ENCODE measurements around the gene CYP2U1. TPM values are rescaled to one million over a fixed set of nuclear protein-coding genes. Genes with fewer than 3 reads are reported as not detected.

CYP2U1 gene
- polyA plus RNA-seq, 3 donors: 0.77 to 1.7 (median 1.5) TPM

GRCh38 chr4:107916623-107917022 lies 14.7 kb upstream of the CYP2U1 start:
- Histone ChIP-seq H3K4me2 (replicated peaks; ENCODE audit: extremely low read depth, low read length, poor library complexity, severe bottlenecking) (no peak overlapping the region), H3K27ac (ENCODE audit: low read depth in 1 of 2, low read length in 2 of 2) (no peak overlapping the region), H3K9ac (ENCODE audit: insufficient read depth, low read length, poor library complexity, severe bottlenecking) (no peak overlapping the region), H3K9me3 (replicated peaks in 1 of 2; ENCODE audit: control insufficient read depth in 1 of 2, insufficient read depth in 1 of 2, low read length in 2 of 2) (peaks cover 12 to 22% of the 10 kb centered on the region in 2 donors), H3K79me2 (ENCODE audit: insufficient read depth, low read length) (no peaks in the 10 kb centered on the region), H3K27me3 (ENCODE audit: control insufficient read depth in 2 of 2, insufficient read depth in 2 of 2, low read length in 2 of 2) (no peaks in the 10 kb centered on the region), H2AFZ (ENCODE audit: insufficient read depth, low read depth, low read length, poor library complexity, severe bottlenecking) (no peak overlapping the region), H3K4me1 (ENCODE audit: control insufficient read depth in 1 of 2, insufficient read depth in 2 of 2, low read length in 2 of 2) (peaks cover 2 to 14% of the 10 kb centered on the region in 2 donors), H3K4me3 (replicated peaks in 1 of 3; ENCODE audit: low read depth in 2 of 3, low read length in 3 of 3) (no peak overlapping the region), H4K20me1 (ENCODE audit: insufficient read depth, low read length) (no peaks in the 10 kb centered on the region), H3K36me3 (replicated peaks in 1 of 2; ENCODE audit: control insufficient read depth in 1 of 2, insufficient read depth in 2 of 2, low read length in 2 of 2) (peaks cover 9 to 39% of the 10 kb centered on the region in 2 donors)
- H3K36me3 Mint-ChIP-seq: peaks cover 18 to 27% of the 10 kb centered on the region in 2 donors
- peaks cover 9 to 31% (median 22%) of the 10 kb centered on the region in 7 donors for H3K9me3 Mint-ChIP-seq
- peaks cover 10% of the 10 kb centered on the region for H3K4me1 Mint-ChIP-seq
- DNase-seq: no peak
- intact Hi-C loops (cut with micrococcal nuclease): loop anchor here in 1 of 2 donors (10.0 kb wide), 1 partner anchor 92 kb away; the partner anchor contains the start of gene SGMS2
- TF ChIP-seq, protein P1, sequence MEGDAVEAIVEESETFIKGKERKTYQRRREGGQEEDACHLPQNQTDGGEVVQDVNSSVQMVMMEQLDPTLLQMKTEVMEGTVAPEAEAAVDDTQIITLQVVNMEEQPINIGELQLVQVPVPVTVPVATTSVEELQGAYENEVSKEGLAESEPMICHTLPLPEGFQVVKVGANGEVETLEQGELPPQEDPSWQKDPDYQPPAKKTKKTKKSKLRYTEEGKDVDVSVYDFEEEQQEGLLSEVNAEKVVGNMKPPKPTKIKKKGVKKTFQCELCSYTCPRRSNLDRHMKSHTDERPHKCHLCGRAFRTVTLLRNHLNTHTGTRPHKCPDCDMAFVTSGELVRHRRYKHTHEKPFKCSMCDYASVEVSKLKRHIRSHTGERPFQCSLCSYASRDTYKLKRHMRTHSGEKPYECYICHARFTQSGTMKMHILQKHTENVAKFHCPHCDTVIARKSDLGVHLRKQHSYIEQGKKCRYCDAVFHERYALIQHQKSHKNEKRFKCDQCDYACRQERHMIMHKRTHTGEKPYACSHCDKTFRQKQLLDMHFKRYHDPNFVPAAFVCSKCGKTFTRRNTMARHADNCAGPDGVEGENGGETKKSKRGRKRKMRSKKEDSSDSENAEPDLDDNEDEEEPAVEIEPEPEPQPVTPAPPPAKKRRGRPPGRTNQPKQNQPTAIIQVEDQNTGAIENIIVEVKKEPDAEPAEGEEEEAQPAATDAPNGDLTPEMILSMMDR (IDR thresholded peaks at IDR 0.05): no peak
- peaks cover 0 to 2% (median 0%) of the 10 kb centered on the region in 3 donors for H3K27me3 Mint-ChIP-seq (ENCODE audit: low read depth in 3 of 3)
- no peak overlapping the region for H3K27ac Mint-ChIP-seq
- no peak overlapping the region for H3K4me3 Mint-ChIP-seq

- H3K4me1 Mint-ChIP-seq: peaks cover 10% of the 10 kb centered on the region
- intact Hi-C loops (cut with micrococcal nuclease): loop anchor here in 1 of 2 donors (10.0 kb wide), 1 partner anchor 93 kb away; the partner anchor contains the start of gene SGMS2
- WGBS (ENCODE audit: insufficient coverage): no CpG with 5 or more reads among the region's 2 CpGs
- DNase-seq: no peak
- H3K27ac Mint-ChIP-seq: no peak overlapping the region
- Histone ChIP-seq H3K4me3 (replicated peaks in 1 of 3; ENCODE audit: low read depth in 2 of 3, low read length in 3 of 3) (no peak overlapping the region), H3K27ac (ENCODE audit: low read depth in 1 of 2, low read length in 2 of 2) (no peak overlapping the region), H3K36me3 (replicated peaks in 1 of 2; ENCODE audit: control insufficient read depth in 1 of 2, insufficient read depth in 2 of 2, low read length in 2 of 2) (peaks cover 7 to 30% of the 10 kb centered on the region in 2 donors), H3K9ac (ENCODE audit: insufficient read depth, low read length, poor library complexity, severe bottlenecking) (no peak overlapping the region), H3K4me2 (replicated peaks; ENCODE audit: extremely low read depth, low read length, poor library complexity, severe bottlenecking) (no peak overlapping the region), H3K9me3 (replicated peaks in 1 of 2; ENCODE audit: control insufficient read depth in 1 of 2, insufficient read depth in 1 of 2, low read length in 2 of 2) (peaks cover 14 to 23% of the 10 kb centered on the region in 2 donors), H3K4me1 (ENCODE audit: control insufficient read depth in 1 of 2, insufficient read depth in 2 of 2, low read length in 2 of 2) (peaks cover 2 to 14% of the 10 kb centered on the region in 2 donors), H4K20me1 (ENCODE audit: insufficient read depth, low read length) (no peaks in the 10 kb centered on the region), H3K27me3 (ENCODE audit: control insufficient read depth in 2 of 2, insufficient read depth in 2 of 2, low read length in 2 of 2) (no peaks in the 10 kb centered on the region), H2AFZ (ENCODE audit: insufficient read depth, low read depth, low read length, poor library complexity, severe bottlenecking) (no peak overlapping the region), H3K79me2 (ENCODE audit: insufficient read depth, low read length) (no peaks in the 10 kb centered on the region)
- no peak overlapping the region for H3K4me3 Mint-ChIP-seq
- peaks cover 9 to 32% (median 24%) of the 10 kb centered on the region in 7 donors for H3K9me3 Mint-ChIP-seq
- H3K36me3 Mint-ChIP-seq: peaks cover 15 to 24% of the 10 kb centered on the region in 2 donors
- TF ChIP-seq, protein P1 (IDR thresholded peaks at IDR 0.05): no peak
- H3K27me3 Mint-ChIP-seq (ENCODE audit: low read depth in 3 of 3): peaks cover 0 to 2% (median 0%) of the 10 kb centered on the region in 3 donors
Observed at GRCh38 chr4:107917500-107917899, 13.8 kb upstream of the CYP2U1 start.

Data from CD14-positive monocyte (primary cell).